Thoracic aorta (tissue), 2 donors: ENCODE data around the gene TYROBP. TPM values are rescaled to one million over a fixed set of nuclear protein-coding genes. Genes with fewer than 3 reads are reported as not detected.

Experiments used
- ATAC-seq: fragments of 150-250 bp; one replicate; pipeline ENCODE4 v1.8.0; 2017; ENCODE audit warnings: low read depth; ENCODE audit not compliant: insufficient number of reproducible peaks, low FRiP score
- DNase-seq: peaks from one replicate; pipeline ENCODE4 v3.0.0-alpha.2; 2020; ENCODE audit warnings: low spot score
- H3K27ac ChIP-seq, 2 donors: fragments of 200-600 bp; sonication (generic); 1 replicate in 1 of 2; 2 replicates in 1 of 2; pipeline ENCODE4 v1.5.1; 2016; ENCODE audit warnings: mild to moderate bottlenecking in 2 of 2, moderate library complexity in 2 of 2
- H3K27me3 ChIP-seq: fragments of 200-600 bp; sonication (generic); replicated peaks from 2 replicates; pipeline ENCODE4 v1.6.0; 2016; ENCODE audit warnings: mild to moderate bottlenecking; ENCODE audit not compliant: insufficient read depth
- H3K36me3 ChIP-seq: fragments of 200-600 bp; sonication (generic); one replicate; pipeline ENCODE4 v1.5.1; 2016
- H3K4me1 ChIP-seq, 2 donors: fragments of 200-600 bp; sonication (generic); 1 replicate in 1 of 2; 2 replicates in 1 of 2; pipeline versions ENCODE4 v1.5.1 to v1.6.0; 2016; ENCODE audit warnings: low read depth in 2 of 2, mild to moderate bottlenecking in 1 of 2; ENCODE audit not compliant: control insufficient read depth in 1 of 2
- H3K4me3 ChIP-seq: fragments of 200-600 bp; sonication (generic); 2 replicates; pipeline ENCODE4 v1.5.1; 2016; ENCODE audit warnings: mild to moderate bottlenecking
- H3K9me3 ChIP-seq: fragments of 200-600 bp; sonication (generic); 2 replicates; pipeline ENCODE4 v1.5.1; 2016
- total RNA-seq, 2 donors: library from RNA; depleted of rRNA; stranded (reverse); fragments of >200 nt; gene quantifications; one replicate each; pipeline versions ENCODE4 v1.1.0 to v1.2.3, GENCODE V29; 2016
- TF ChIP-seq, protein P1 (sequence below): fragments of 200-600 bp; sonication (generic); IDR thresholded peaks from one replicate; pipeline ENCODE4 v1.5.1; 2019; ENCODE audit warnings: antibody characterized with exemption

The TYROBP gene
- total RNA-seq, 2 donors from 2014 or later: 155 to 247 TPM

DNA sequence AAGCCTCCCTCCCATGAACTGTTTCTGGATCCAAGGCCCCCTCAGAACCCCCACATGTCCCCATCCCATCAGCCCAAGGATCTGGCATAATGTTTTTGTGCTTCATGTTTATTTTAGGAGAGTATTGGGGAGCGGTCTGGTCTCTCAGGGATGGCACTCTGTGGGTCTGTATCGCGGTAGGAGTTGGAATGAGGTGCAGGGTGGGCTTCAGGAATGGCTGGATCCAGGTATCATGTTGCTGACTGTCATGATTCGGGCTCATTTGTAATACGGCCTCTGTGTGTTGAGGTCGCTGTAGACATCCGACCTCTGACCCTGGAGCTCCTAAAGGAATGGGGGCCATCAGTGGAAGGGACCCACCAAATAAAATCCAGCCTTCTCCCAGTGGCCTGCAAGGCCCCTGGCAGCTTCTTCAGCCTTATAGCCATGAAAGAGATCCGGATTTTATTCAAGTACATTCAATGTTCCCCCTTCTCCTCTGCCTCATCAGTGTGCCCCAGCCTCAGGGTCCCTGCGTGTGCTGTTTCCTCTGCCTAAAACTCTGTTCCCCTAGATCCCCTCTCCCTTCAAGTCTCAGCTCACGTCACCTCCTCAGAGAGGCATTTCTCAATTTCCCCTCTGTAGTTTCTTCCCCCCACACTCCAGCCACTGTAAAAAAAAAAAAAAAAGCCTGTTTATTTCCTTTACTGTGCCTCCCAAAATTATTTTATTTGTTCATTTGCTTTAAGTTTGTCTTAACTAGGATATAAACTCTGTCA is 3.6 kb downstream of the TYROBP start:
- Histone ChIP-seq H3K4me3 (no peak overlapping the region), H3K4me1 (peaks cover 0 to 16% of the 10 kb centered on the region in 2 donors), H3K27ac (peak overlapping the region in 1 of 2 donors; percentile 30), H3K27me3 (no peaks in the 10 kb centered on the region), H3K9me3 (no peaks in the 10 kb centered on the region), H3K36me3 (no peaks in the 10 kb centered on the region)
- DNase-seq (no peak), ATAC-seq (no peak)
- TF ChIP-seq, protein P1, sequence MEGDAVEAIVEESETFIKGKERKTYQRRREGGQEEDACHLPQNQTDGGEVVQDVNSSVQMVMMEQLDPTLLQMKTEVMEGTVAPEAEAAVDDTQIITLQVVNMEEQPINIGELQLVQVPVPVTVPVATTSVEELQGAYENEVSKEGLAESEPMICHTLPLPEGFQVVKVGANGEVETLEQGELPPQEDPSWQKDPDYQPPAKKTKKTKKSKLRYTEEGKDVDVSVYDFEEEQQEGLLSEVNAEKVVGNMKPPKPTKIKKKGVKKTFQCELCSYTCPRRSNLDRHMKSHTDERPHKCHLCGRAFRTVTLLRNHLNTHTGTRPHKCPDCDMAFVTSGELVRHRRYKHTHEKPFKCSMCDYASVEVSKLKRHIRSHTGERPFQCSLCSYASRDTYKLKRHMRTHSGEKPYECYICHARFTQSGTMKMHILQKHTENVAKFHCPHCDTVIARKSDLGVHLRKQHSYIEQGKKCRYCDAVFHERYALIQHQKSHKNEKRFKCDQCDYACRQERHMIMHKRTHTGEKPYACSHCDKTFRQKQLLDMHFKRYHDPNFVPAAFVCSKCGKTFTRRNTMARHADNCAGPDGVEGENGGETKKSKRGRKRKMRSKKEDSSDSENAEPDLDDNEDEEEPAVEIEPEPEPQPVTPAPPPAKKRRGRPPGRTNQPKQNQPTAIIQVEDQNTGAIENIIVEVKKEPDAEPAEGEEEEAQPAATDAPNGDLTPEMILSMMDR: no peak

DNA sequence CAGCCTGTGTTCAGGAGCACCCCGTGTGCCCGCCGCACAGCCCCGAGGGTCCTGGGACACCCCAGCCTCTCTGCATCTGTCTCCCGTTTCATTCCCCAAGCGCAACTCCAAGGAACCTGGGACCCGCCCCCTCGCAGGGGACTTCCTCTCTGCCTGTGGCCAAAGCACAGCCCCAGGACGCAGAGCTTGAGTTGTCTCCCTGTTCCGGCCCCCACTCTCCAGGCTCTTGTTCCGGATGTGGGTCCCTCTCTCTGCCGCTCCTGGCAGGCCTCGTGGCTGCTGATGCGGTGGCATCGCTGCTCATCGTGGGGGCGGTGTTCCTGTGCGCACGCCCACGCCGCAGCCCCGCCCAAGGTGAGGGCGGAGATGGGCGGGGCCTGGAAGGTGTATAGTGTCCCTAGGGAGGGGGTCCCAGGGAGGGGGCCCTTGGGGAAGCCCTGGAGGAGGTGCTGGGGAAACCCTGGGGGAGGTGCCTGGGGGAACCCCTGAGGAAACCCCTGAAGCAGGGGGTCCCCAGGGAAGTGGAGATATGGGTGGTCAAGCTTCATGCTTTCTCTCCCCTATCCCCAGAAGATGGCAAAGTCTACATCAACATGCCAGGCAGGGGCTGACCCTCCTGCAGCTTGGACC is 4.4 kb downstream of the TYROBP start:
- Histone ChIP-seq H3K27ac (peak overlapping the region in 1 of 2 donors; percentile 53), H3K36me3 (no peaks in the 10 kb centered on the region), H3K4me1 (peaks cover 0 to 16% of the 10 kb centered on the region in 2 donors), H3K27me3 (no peaks in the 10 kb centered on the region), H3K9me3 (no peaks in the 10 kb centered on the region), H3K4me3 (peak overlapping the region; percentile 49)
- TF ChIP-seq, protein P1: no peak
- DNase-seq (no peak), ATAC-seq (no peak)

DNA sequence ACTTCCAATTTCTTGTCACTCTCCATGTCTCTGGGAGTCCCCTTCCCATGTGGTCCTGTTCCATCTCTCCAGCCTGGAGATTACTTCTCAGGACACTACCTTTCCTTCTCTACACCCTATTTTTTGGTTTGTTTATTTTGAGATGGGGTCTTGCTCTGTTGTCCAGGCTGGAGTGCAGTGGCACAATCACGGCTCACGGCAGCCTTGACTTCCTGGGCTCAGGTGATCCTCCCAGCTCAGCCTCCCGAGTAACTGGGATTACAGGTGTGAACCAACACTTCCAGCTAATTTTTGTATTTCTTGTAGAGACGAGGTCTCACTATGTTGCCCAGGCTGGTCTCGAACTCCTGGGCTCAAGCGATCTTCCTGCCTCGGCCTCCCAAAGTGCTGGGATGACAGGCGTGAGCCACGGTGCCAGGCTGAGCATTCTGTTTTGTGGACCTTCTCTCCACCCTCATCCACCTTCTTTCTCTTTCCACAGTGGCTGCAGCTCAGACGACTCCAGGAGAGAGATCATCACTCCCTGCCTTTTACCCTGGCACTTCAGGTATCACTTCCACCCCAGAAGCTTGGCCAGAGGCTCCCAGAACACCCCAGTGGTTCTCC is 5.1 kb downstream of the TYROBP start:
- Histone ChIP-seq H3K9me3 (no peaks in the 10 kb centered on the region), H3K4me3 (peak overlapping the region; percentile 49), H3K4me1 (peaks cover 3 to 23% of the 10 kb centered on the region in 2 donors), H3K36me3 (no peaks in the 10 kb centered on the region), H3K27ac (peak overlapping the region in 1 of 2 donors; percentile 53), H3K27me3 (no peaks in the 10 kb centered on the region)
- TF ChIP-seq, protein P1: no peak
- DNase-seq: no peak
- no peak for ATAC-seq

DNA sequence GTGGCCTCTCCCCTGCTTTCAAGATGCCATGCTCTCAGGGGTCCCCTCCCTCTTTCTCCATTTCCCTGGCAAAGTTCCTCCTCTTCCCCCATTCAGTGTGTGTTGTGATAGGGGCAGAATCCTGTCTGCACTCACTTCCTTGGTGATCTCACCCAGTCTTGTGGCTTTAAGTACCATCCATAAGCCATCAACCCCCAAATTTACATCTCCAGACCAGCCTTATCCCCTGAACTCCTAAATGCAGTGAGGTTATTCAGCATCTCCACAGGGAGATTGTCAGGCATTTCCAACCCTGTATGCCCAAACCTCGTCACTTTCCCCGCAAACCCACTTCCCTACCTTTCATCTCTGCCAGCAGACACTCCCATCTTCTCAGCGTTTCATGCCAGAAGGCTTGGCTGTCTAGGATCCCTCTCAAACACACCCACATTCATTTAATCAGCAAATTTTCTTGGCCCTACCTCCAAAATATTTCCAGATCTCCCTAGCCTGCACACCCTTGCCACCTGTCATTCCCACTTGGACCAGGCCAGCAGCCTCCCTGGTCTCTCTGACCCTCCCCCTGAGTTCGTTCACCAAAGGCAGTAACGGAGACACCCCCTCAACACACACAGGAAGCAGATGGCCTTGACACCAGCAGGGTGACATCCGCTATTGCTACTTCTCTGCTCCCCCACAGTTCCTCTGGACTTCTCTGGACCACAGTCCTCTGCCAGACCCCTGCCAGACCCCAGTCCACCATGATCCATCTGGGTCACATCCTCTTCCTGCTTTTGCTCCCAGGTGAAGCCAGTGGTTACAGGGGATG is 6.0 kb downstream of the TYROBP start, which contains the start of gene HCST:
HCST (plus strand) TSS at position 676 of the 808 bp plus-strand sequence; CDS start at position 741, 65 bp downstream.
- H3K9me3 ChIP-seq: no peaks in the 10 kb centered on the region
- TF ChIP-seq, protein P1: no peak
- ATAC-seq (no peak), DNase-seq (no peak)
- H3K4me1 ChIP-seq: peaks cover 3 to 25% of the 10 kb centered on the region in 2 donors
- H3K4me3 ChIP-seq: peak within 1 kb of the TSS; percentile 84
- no peaks in the 10 kb centered on the region for H3K36me3 ChIP-seq
- no peaks in the 10 kb centered on the region for H3K27me3 ChIP-seq
- H3K27ac ChIP-seq: peak within 1 kb of the TSS in 1 of 2 donors; percentile 53
